Measurements from ENCODE around the gene IRX4.

- TF ChIP-seq CTCF (conservative IDR thresholded peaks at IDR 0.05; ENCODE audit: low read length) (no peak), EZH2phosphoT487 (IDR thresholded peaks at IDR 0.05; ENCODE audit: borderline replicate concordance) (no peak)
Observed at GRCh38 chr5:1871441-1871840, 11.3 kb downstream of the IRX4 start.

Data from Loucy (cell line).